MM.1S (cell line): ENCODE results near the gene KCNJ5.

ENCODE experiments used
- EZH2 ChIP-seq: fragments of 300-600 bp; sonication (generic); optimal IDR thresholded peaks from 2 replicates; pipeline ENCODE3; 2017; ENCODE audit warnings: low read depth, mild to moderate bottlenecking, antibody characterized with exemption, low read length, mixed read lengths
- EZH2phosphoT487 ChIP-seq: fragments of 300-600 bp; sonication (generic); IDR thresholded peaks from 2 replicates; pipeline ENCODE4 v1.6.1; 2018; ENCODE audit warnings: antibody characterized with exemption, low read length
- TF ChIP-seq, protein P1 (sequence below): fragments of 300-600 bp; sonication (generic); IDR thresholded peaks from 2 replicates; pipeline ENCODE4 v1.5.1; 2016; ENCODE audit warnings: antibody characterized with exemption, low read length, mixed read lengths

DNA sequence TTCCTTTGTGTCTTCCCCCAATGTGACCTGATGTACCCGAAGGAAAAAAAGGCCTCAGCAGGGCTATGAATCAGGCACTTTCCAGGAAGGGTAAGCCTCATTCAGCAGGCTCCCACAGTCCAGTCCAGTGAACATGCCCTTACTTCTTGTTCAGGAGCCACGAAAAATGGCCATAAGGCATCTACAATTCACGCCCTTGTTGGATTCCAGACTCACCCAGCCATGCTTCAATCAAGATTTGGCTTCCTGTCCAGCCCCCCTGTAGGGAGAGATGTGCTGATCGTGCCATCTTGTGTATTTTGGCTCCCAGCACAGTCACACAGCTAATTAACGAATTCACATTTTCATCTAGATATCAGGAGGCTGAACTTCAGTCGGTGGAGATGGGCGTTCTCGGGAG is 9.9 kb upstream of the KCNJ5 start:
- TF ChIP-seq, protein P1, sequence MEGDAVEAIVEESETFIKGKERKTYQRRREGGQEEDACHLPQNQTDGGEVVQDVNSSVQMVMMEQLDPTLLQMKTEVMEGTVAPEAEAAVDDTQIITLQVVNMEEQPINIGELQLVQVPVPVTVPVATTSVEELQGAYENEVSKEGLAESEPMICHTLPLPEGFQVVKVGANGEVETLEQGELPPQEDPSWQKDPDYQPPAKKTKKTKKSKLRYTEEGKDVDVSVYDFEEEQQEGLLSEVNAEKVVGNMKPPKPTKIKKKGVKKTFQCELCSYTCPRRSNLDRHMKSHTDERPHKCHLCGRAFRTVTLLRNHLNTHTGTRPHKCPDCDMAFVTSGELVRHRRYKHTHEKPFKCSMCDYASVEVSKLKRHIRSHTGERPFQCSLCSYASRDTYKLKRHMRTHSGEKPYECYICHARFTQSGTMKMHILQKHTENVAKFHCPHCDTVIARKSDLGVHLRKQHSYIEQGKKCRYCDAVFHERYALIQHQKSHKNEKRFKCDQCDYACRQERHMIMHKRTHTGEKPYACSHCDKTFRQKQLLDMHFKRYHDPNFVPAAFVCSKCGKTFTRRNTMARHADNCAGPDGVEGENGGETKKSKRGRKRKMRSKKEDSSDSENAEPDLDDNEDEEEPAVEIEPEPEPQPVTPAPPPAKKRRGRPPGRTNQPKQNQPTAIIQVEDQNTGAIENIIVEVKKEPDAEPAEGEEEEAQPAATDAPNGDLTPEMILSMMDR, result no peak; the same call in 1 of the 2 replicates
- TF ChIP-seq EZH2phosphoT487, result no peak
- TF ChIP-seq EZH2, result no peak
